Adrenal gland (tissue), 12 donors: ENCODE results near the gene RASGRP4. TPM values are rescaled to one million over a fixed set of nuclear protein-coding genes. Genes with fewer than 3 reads are reported as not detected.

ENCODE experiments used
- DNase-seq, 7 donors: peaks; one replicate each; pipeline ENCODE4 v3.0.0-alpha.2; 2019 to 2020
- H3K27ac ChIP-seq, 5 donors: fragments of 200-600 bp; sonication (generic) in 4 of 5; 1 replicate in 3 of 5; 2 replicates in 2 of 5; pipeline versions ENCODE4 v1.5.1 to v1.8.0; 2016 to 2020; ENCODE audit warnings: mild to moderate bottlenecking in 1 of 5
- H3K27me3 ChIP-seq: fragments of 200-600 bp; 2 replicates; pipeline ENCODE4 v1.8.0; 2021
- H3K36me3 ChIP-seq, 2 donors: fragments of 200-600 bp; replicated peaks in 1 of 2; 1 replicate in 1 of 2; 2 replicates in 1 of 2; pipeline versions ENCODE4 v1.5.1 to v1.8.0; 2018 to 2022
- H3K4me1 ChIP-seq, 2 donors: fragments of 200-600 bp; replicated peaks in 1 of 2; 1 replicate in 1 of 2; 2 replicates in 1 of 2; pipeline versions ENCODE4 v1.5.1 to v1.8.0; 2018 to 2021
- H3K4me3 ChIP-seq, 4 donors: fragments of 200-600 bp; sonication (generic) in 3 of 4; one replicate each; pipeline ENCODE4 v1.5.1; 2016 to 2018
- H3K9me3 ChIP-seq, 3 donors: fragments of 200-600 bp; sonication (generic) in 1 of 3; replicated peaks in 1 of 3; 1 replicate in 2 of 3; 2 replicates in 1 of 3; pipeline versions ENCODE4 v1.5.1 to v1.8.0; 2016 to 2021
- CTCF ChIP-seq, 6 experiments: fragments of 450-650 bp in 4 of 6; fragments of 200-600 bp in 2 of 6; sonication (generic) in 1 of 6; IDR thresholded peaks; 1 replicate in 5 of 6; 2 replicates in 1 of 6; pipeline versions ENCODE4 v1.5.1 to v1.8.0; 2016 to 2021; ENCODE audit warnings: antibody characterized with exemption in 6 of 6, mild to moderate bottlenecking in 2 of 6, moderate library complexity in 1 of 6
- POLR2A ChIP-seq, 2 donors: fragments of 450-650 bp; IDR thresholded peaks; one replicate each; pipeline ENCODE4 v1.6.1; 2017; ENCODE audit warnings: antibody characterized with exemption in 2 of 2, mild to moderate bottlenecking in 2 of 2, moderate library complexity in 1 of 2
- WGBS, 4 donors: extraction: QIAGEN DNeasy Blood & Tissue Kit in 2 of 4; methylation state at CpG; one replicate each; pipeline versions ENCODE4 v1.1.5 to v1.1.7; 2013 to 2017; 5-methylcytosine and 5-hydroxymethylcytosine counted together
- intact Hi-C, 2 donors: fragments of 100-400 bp; cut with DNase I; formaldehyde crosslinking; loops; one replicate each; pipeline versions ENCODE4 v1.14.1 to v1.15.0; 2022 to 2023
- polyA plus RNA-seq, 3 donors: library from polyadenylated mRNA; stranded (reverse); fragments of 200-250 nt in 2 of 3; fragments of 350-450 nt in 1 of 3; fragmentation: Illumina TruSeq in 1 of 3; extraction: RNeasy Lipid Tissue Mini Kit (QIAGEN cat#74804) in 1 of 3; gene quantifications; one replicate each; pipeline ENCODE4 v1.2.3, GENCODE V29; 2013 to 2014
- total RNA-seq, 9 donors: library from RNA; depleted of rRNA in 4 of 9; stranded (reverse); fragments of >200 nt in 4 of 9; fragments of 120-200 nt in 1 of 9; fragmentation: NEBNext Ultra II Directional in 1 of 9; extraction: Animal tissue kit (Norgen Biotek cat#: 25700) in 1 of 9; gene quantifications; one replicate each; pipeline versions ENCODE4 v1.1.0 to v1.2.4, GENCODE V29; 2013 to 2023
- donor health status: healthy with polysubstance abuse.
- donor health status: Bipolar disorder and iron deficiency.
- donor health status: DM: yes; HTN: yes; CAD: no.
- donor health status: DM: no; HTN: no; CAD: no.
- donor health status: DM: no; HTN: no; CAD: no.
- donor health status: DM: yes; HTN: yes; CAD: no.

Gene RASGRP4
- total and polyA plus RNA-seq, 12 donors, result 0.22 to 10.0 (median 4.2) TPM

DNA sequence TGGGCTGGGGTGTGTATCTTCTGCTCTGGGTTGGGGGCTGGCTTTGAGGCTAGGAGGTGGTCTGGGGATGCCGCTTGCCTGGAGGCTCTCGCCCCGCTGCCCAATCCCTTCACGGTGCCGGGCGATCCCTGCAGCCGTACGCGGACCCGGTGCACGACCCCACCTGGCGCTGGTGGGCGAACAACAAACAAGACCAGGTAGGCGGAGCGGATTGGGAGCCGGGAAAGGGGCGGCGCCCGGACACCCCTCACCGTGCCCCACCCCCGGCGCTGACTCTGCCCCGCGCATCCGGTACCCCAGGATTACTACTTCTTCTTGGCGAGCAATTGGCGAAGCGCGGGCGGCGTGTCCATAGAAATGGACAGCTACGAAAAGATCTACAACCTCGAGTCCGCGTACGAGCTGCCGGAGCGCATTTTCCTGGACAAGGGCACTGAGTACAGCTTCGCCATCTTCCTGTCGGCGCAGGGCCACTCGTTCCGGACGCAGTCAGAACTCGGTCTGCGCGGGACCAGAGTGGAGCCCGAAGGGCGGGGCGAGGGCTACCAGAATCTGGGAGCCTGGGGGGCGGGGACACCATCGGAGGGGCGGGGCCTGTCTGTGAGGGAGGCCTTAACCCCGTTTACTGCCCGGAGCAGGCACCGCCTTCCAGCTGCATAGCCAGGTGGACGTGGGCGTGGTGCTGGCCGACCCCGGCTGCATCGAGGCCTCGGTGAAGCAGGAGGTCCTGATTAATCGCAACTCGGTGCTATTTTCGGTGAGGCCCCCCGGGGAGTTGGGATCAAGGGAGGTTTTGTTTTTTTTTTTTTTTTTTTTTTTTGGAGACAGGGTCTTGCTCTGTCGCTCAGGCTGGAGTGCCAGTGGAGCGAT is 63.7 kb downstream of the RASGRP4 start:
- Histone ChIP-seq H3K4me3 (peak overlapping the region in 3 of 4 donors; percentile 29 to 62 (median 40)), H3K27me3 (no peaks in the 10 kb centered on the region), H3K36me3 (no peaks in the 10 kb centered on the region), H3K9me3 (no peaks in the 10 kb centered on the region), H3K27ac (peak overlapping the region in 2 of 5 donors; percentile 17 to 56), H3K4me1 (peaks cover 0 to 16% of the 10 kb centered on the region in 2 donors)
- TF ChIP-seq POLR2A (IDR thresholded peaks at IDR 0.05) (peak in 1 of 2 donors; percentile 19), CTCF (IDR thresholded peaks at IDR 0.05) (no peak)
- intact Hi-C loops, result no loop called here
- peak; percentile 66 to 88 (median 84) for DNase-seq
- WGBS, 4 donors, result 2 to 4% (median 3%) methylated on average over 23 to 68 of the region's 68 CpGs

- DNase-seq, result peak; percentile 65 to 80 (median 74)
- TF ChIP-seq CTCF (IDR thresholded peaks at IDR 0.05) (peak in 4 of 6 experiments; percentile 17 to 47 (median 33)), POLR2A (IDR thresholded peaks at IDR 0.05) (no peak)
- Histone ChIP-seq H3K4me3 (peak overlapping the region in 2 of 4 donors; percentile 29 to 62), H3K27me3 (peaks cover 3% of the 10 kb centered on the region), H3K9me3 (no peaks in the 10 kb centered on the region), H3K36me3 (no peaks in the 10 kb centered on the region), H3K4me1 (peaks cover 0 to 16% of the 10 kb centered on the region in 2 donors), H3K27ac (peak overlapping the region in 1 of 5 donors; percentile 56)
- intact Hi-C loops, result no loop called here
- WGBS, 4 donors, result 0 to 2% (median 0%) methylated on average over 6 to 37 of the region's 37 CpGs
Measured at GRCh38 chr19:38361633-38362075, 64.4 kb downstream of the RASGRP4 start.

GRCh38 chr19:38360839-38361631 is 65.0 kb downstream of the RASGRP4 start:
- intact Hi-C loops, result no loop called here
- Histone ChIP-seq H3K4me1 (peaks cover 0 to 16% of the 10 kb centered on the region in 2 donors), H3K27me3 (peaks cover 3% of the 10 kb centered on the region), H3K36me3 (no peaks in the 10 kb centered on the region), H3K4me3 (peak overlapping the region in 2 of 4 donors; percentile 29 to 62), H3K9me3 (no peaks in the 10 kb centered on the region), H3K27ac (no peak overlapping the region)
- no peak for TF ChIP-seq POLR2A (IDR thresholded peaks at IDR 0.05)
- TF ChIP-seq CTCF (IDR thresholded peaks at IDR 0.05), result no peak
- no peak for DNase-seq
- WGBS, 4 donors, result 15 to 24% (median 17%) methylated on average over 21 to 23 of the region's 23 CpGs

GRCh38 chr19:38360351-38360750 is 65.7 kb downstream of the RASGRP4 start:
- WGBS, 4 donors, result 79 to 87% (median 81%) methylated on average over 7 to 9 of the region's 9 CpGs
- TF ChIP-seq POLR2A (IDR thresholded peaks at IDR 0.05), result no peak
- no peak for TF ChIP-seq CTCF (IDR thresholded peaks at IDR 0.05)
- intact Hi-C loops, result no loop called here
- Histone ChIP-seq H3K27me3 (peaks cover 3% of the 10 kb centered on the region), H3K4me3 (no peak overlapping the region), H3K36me3 (no peaks in the 10 kb centered on the region), H3K27ac (no peak overlapping the region), H3K9me3 (no peaks in the 10 kb centered on the region), H3K4me1 (peaks cover 0 to 16% of the 10 kb centered on the region in 2 donors)
- no peak for DNase-seq
